ENCODE results near the gene CALR3. TPM values are rescaled to one million over a fixed set of nuclear protein-coding genes. Genes with fewer than 3 reads are reported as not detected.
"Not testable (repeated sequence)": the region's sequence is repeated elsewhere in the genome, so short reads cannot be mapped to it uniquely, and the experiment has no call there.

The CALR3 gene
- total and polyA plus RNA-seq, 7 donors = not detected

DNA sequence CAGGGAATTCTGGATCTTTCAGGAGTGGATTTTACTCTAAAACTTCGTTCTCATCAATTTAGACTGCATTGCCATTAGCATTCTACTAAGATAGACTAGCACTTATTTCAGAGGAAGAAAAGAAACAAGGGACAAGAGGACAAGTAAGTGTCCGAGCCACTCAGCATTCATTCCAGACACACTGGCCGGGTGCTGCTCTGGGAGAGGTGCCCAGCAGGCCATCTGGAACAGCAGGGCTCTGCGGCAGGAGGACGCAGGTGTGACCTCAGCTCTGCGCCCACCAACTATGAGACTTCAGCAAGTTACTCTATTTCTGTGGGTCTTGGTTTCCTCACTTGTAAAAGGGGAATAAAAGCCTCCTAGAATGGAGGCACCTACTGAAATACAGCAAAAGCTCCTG lies 28.4 kb downstream of the CALR3 start:
- TF ChIP-seq EP300 (IDR thresholded peaks at IDR 0.05) (no peak), POLR2AphosphoS5 (IDR thresholded peaks at IDR 0.05) (no peak), POLR2A (IDR thresholded peaks at IDR 0.05) (no peak)
- TF ChIP-seq, protein P1, sequence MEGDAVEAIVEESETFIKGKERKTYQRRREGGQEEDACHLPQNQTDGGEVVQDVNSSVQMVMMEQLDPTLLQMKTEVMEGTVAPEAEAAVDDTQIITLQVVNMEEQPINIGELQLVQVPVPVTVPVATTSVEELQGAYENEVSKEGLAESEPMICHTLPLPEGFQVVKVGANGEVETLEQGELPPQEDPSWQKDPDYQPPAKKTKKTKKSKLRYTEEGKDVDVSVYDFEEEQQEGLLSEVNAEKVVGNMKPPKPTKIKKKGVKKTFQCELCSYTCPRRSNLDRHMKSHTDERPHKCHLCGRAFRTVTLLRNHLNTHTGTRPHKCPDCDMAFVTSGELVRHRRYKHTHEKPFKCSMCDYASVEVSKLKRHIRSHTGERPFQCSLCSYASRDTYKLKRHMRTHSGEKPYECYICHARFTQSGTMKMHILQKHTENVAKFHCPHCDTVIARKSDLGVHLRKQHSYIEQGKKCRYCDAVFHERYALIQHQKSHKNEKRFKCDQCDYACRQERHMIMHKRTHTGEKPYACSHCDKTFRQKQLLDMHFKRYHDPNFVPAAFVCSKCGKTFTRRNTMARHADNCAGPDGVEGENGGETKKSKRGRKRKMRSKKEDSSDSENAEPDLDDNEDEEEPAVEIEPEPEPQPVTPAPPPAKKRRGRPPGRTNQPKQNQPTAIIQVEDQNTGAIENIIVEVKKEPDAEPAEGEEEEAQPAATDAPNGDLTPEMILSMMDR (IDR thresholded peaks at IDR 0.05) = no peak
- no peaks in the 10 kb centered on the region for H3K27me3 ChIP-seq
- intact Hi-C loops (cut with DNase I) = no loop called here
- no peak overlapping the region for H3K27ac ChIP-seq
- H3K4me1 ChIP-seq = peaks cover 0 to 44% (median 27%) of the 10 kb centered on the region in 4 donors
- H3K36me3 ChIP-seq = no peaks in the 10 kb centered on the region
- DNase-seq = no peak
- WGBS, 2 donors = 89 to 91% methylated on average over 6 of the region's 6 CpGs
- H3K4me3 ChIP-seq = no peak overlapping the region
- no peaks in the 10 kb centered on the region for H3K9me3 ChIP-seq

GRCh38 chr19:16466802-16467427 lies 29.1 kb downstream of the CALR3 start:
- H3K27me3 ChIP-seq; H3K27ac ChIP-seq; intact Hi-C loops (cut with DNase I); H3K4me3 ChIP-seq; H3K36me3 ChIP-seq; H3K9me3 ChIP-seq; DNase-seq: not testable (repeated sequence)
- H3K4me1 ChIP-seq = peaks cover 0 to 44% (median 26%) of the 10 kb centered on the region in 4 donors
- 87 to 92% methylated on average over 12 of the region's 12 CpGs for WGBS, 2 donors

GRCh38 chr19:16465239-16465638 lies 30.7 kb downstream of the CALR3 start:
- DNase-seq = no peak
- intact Hi-C loops (cut with DNase I) = no loop called here
- no peaks in the 10 kb centered on the region for H3K36me3 ChIP-seq
- peaks cover 0 to 40% (median 21%) of the 10 kb centered on the region in 4 donors for H3K4me1 ChIP-seq
- no peaks in the 10 kb centered on the region for H3K9me3 ChIP-seq
- no peak for TF ChIP-seq POLR2A (IDR thresholded peaks at IDR 0.05)
- TF ChIP-seq, protein P1 (IDR thresholded peaks at IDR 0.05) = no peak
- TF ChIP-seq POLR2AphosphoS5 (IDR thresholded peaks at IDR 0.05) = no peak
- no peak for TF ChIP-seq EP300 (IDR thresholded peaks at IDR 0.05)
- WGBS, 2 donors = 89 to 96% methylated on average over 5 of the region's 5 CpGs
- no peaks in the 10 kb centered on the region for H3K27me3 ChIP-seq
- no peak overlapping the region for H3K4me3 ChIP-seq
- no peak overlapping the region for H3K27ac ChIP-seq

DNA sequence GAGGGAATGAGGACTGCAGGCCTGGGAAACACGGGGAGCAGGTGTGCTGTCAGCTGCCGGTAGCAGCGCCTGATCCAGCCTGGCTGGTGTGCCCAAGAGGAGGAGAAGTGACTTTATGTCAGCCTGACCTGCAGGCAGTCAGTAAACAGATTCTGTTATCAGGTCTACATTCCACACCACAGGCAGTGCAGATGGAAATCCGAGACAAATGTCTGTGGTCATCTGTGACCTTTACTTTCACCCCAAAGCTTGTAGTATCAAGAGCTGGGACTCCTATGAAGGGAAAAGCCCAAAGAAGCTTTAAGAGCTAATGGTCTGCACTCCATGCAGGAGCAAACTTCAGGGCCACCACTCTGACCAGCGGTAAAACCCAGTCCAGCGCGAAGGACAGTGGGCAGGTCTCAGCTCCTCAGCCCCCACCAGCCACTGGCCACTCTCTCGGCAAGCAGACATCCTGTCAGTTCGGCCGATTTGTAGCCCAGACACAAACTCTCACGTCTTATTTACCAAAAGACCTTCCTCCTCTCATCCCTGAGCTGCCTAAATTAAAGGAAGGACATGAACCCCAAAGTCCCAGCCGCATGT lies 31.9 kb downstream of the CALR3 start:
- H3K9me3 ChIP-seq = no peaks in the 10 kb centered on the region
- H3K27ac ChIP-seq = no peak overlapping the region
- intact Hi-C loops (cut with DNase I) = no loop called here
- TF ChIP-seq POLR2A (IDR thresholded peaks at IDR 0.05) = no peak
- TF ChIP-seq, protein P1 (IDR thresholded peaks at IDR 0.05) = no peak
- H3K4me1 ChIP-seq = peaks cover 0 to 28% (median 13%) of the 10 kb centered on the region in 4 donors
- DNase-seq = no peak
- H3K36me3 ChIP-seq = no peaks in the 10 kb centered on the region
- H3K27me3 ChIP-seq = no peaks in the 10 kb centered on the region
- WGBS, 2 donors = 82 to 86% methylated on average over 12 of the region's 12 CpGs
- H3K4me3 ChIP-seq = no peak overlapping the region

DNA sequence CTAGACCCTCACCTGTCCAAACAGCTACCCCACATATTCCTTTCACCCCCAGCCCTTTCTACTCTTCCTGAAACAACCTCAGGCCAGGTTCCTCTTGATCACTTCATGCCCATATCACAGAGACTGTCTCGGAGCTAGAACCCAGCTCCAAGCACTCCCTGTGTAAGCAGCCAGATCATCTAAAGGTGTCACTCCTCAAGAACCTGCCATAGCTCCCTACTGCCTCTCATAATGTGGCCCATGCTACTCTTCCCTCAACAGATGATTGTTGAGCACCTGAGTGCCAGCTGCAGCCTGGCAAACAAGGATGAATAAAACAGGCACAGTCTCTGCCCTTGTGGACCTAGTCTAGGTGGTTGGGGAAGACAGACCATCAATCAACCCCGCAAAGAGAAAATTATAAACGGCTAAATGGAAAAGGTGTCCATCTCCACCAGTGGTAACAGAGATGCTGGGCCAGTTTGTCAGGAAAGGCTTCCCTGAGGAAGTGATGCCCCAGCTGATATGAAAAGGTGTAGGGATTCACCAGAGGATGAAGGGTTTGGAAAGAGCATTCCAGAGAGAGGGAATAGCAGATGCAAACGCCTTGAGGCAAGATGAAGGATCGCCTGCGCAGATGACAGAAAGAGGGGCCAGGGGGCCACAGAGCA lies 32.5 kb downstream of the CALR3 start:
- intact Hi-C loops (cut with DNase I) = no loop called here
- Histone ChIP-seq H3K4me1 (peaks cover 0 to 29% (median 14%) of the 10 kb centered on the region in 4 donors), H3K27me3 (no peaks in the 10 kb centered on the region), H3K27ac (no peak overlapping the region), H3K36me3 (no peaks in the 10 kb centered on the region), H3K4me3 (no peak overlapping the region), H3K9me3 (no peaks in the 10 kb centered on the region)
- 88 to 89% methylated on average over 6 of the region's 6 CpGs for WGBS, 2 donors
- TF ChIP-seq POLR2A (IDR thresholded peaks at IDR 0.05) (no peak), POLR2AphosphoS5 (IDR thresholded peaks at IDR 0.05) (no peak)
- TF ChIP-seq, protein P1 (IDR thresholded peaks at IDR 0.05) = no peak
- no peak for DNase-seq
